ENCODE data around the gene VAC14.

VAC14 gene

DNA sequence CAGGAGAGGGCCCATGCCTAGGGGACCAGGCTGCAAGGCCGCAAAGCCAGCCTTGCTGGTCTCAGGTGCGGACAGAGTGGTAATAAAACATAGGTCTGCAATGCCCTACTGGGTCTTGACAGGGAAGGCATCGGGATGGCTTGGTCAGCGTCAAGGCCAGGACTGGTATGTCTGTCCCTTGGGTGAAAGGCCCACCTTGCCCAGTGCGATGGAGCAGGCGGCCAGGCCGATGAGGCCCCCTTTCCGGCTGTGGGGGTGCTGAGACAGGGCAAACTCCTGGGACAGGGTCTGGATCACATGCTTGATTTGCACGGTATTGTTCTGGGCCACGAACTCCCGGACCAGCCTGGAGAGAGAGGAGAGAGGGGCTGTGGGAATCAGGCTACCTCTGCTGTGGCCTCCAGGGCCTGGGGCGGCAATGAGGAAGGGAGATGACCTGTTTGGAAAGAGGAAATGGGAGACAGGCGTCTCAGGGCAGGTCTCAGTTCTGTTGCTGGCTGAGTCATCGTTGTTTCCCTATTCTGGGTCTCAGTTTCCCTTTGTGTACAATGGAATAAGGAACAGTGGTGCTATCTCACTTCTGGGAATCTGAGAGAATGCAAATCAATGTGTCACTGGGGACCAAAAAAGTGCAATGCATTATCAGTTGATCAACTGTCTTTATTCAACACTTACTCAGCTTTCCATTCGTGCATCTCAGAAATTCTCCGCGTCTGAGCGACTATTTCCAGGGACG, 14.8 kb downstream of the VAC14 start:
- no peak overlapping the region for H2AFZ ChIP-seq (ENCODE audit: low read length)
- no peaks in the 10 kb centered on the region for H3K79me2 ChIP-seq (ENCODE audit: insufficient read depth, low read length)
- H3K9me3 ChIP-seq (ENCODE audit: low read length): no peaks in the 10 kb centered on the region
- peaks cover 53% of the 10 kb centered on the region for H3K36me3 ChIP-seq (ENCODE audit: insufficient read depth, low read length)
- H3F3A ChIP-seq (ENCODE audit: insufficient read depth, low read length): no peaks in the 10 kb centered on the region
- no peaks in the 10 kb centered on the region for H3K9me2 ChIP-seq (ENCODE audit: low read depth, low read length)
- no peak overlapping the region for H3K9ac ChIP-seq (ENCODE audit: low read length)
- H3K4me2 ChIP-seq (ENCODE audit: low read length): no peak overlapping the region
- no peak overlapping the region for H3K4me3 ChIP-seq (ENCODE audit: low read depth, low read length, poor library complexity, severe bottlenecking)
- H3K4me1 ChIP-seq (ENCODE audit: insufficient read depth, low read length, severe bottlenecking): no peaks in the 10 kb centered on the region
- 0 out of 2 replicates have a peak, but pooled peaks cover 2% of the 10 kb centered on the region for H4K20me1 ChIP-seq (ENCODE audit: insufficient read depth, low read length)
- TF ChIP-seq, protein P1, sequence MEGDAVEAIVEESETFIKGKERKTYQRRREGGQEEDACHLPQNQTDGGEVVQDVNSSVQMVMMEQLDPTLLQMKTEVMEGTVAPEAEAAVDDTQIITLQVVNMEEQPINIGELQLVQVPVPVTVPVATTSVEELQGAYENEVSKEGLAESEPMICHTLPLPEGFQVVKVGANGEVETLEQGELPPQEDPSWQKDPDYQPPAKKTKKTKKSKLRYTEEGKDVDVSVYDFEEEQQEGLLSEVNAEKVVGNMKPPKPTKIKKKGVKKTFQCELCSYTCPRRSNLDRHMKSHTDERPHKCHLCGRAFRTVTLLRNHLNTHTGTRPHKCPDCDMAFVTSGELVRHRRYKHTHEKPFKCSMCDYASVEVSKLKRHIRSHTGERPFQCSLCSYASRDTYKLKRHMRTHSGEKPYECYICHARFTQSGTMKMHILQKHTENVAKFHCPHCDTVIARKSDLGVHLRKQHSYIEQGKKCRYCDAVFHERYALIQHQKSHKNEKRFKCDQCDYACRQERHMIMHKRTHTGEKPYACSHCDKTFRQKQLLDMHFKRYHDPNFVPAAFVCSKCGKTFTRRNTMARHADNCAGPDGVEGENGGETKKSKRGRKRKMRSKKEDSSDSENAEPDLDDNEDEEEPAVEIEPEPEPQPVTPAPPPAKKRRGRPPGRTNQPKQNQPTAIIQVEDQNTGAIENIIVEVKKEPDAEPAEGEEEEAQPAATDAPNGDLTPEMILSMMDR (IDR thresholded peaks at IDR 0.05; ENCODE audit: low read length): no peak
- no peak for TF ChIP-seq EZH2 (IDR thresholded peaks at IDR 0.05; ENCODE audit: borderline replicate concordance, low read length)
- H3K27ac ChIP-seq (ENCODE audit: low read depth, low read length, poor library complexity, severe bottlenecking): no peak overlapping the region
- no peaks in the 10 kb centered on the region for H3K27me3 ChIP-seq (ENCODE audit: insufficient read depth, low read length)

- Histone ChIP-seq H3K4me3 (ENCODE audit: low read depth, low read length, poor library complexity, severe bottlenecking) (no peak overlapping the region), H3K27ac (ENCODE audit: low read depth, low read length, poor library complexity, severe bottlenecking) (no peak overlapping the region), H3K9me2 (ENCODE audit: low read depth, low read length) (no peaks in the 10 kb centered on the region), H3K79me2 (ENCODE audit: insufficient read depth, low read length) (no peaks in the 10 kb centered on the region), H3K4me2 (ENCODE audit: low read length) (no peak overlapping the region), H4K20me1 (ENCODE audit: insufficient read depth, low read length) (0 out of 2 replicates have a peak, but pooled peaks cover 2% of the 10 kb centered on the region), H3K27me3 (ENCODE audit: insufficient read depth, low read length) (no peaks in the 10 kb centered on the region), H3F3A (ENCODE audit: insufficient read depth, low read length) (no peaks in the 10 kb centered on the region), H3K4me1 (ENCODE audit: insufficient read depth, low read length, severe bottlenecking) (no peaks in the 10 kb centered on the region), H3K36me3 (ENCODE audit: insufficient read depth, low read length) (peaks cover 66% of the 10 kb centered on the region), H3K9ac (ENCODE audit: low read length) (no peak overlapping the region), H3K9me3 (ENCODE audit: low read length) (no peaks in the 10 kb centered on the region), H2AFZ (ENCODE audit: low read length) (no peak overlapping the region)
- TF ChIP-seq, protein P1 (IDR thresholded peaks at IDR 0.05; ENCODE audit: low read length): no peak
- TF ChIP-seq EZH2 (IDR thresholded peaks at IDR 0.05; ENCODE audit: borderline replicate concordance, low read length): no peak
These were observed 16.0 kb downstream of the VAC14 start for GRCh38 chr16:70784692-70785555.

DNA sequence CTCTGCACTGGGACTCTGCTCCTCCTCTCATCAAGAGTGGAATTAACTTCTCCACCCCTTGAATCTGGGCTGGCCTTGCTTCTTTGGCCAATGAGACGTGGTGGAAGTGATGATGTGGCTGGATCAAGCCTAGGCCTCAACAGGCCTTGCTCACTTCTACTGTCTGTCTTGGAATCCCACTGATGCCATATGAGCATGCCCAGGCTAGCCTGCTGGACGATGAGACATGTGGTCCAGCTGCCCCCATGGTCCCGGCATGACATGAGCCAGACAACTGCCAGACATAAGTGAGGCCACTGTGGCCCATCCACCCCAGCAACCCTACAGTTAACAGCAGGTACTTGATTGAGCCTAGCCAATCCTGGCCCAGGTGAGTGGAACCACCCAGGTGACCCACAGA, 18.7 kb downstream of the VAC14 start:
- Histone ChIP-seq H2AFZ (ENCODE audit: low read length) (no peak overlapping the region), H3K4me2 (ENCODE audit: low read length) (no peak overlapping the region), H3K27me3 (ENCODE audit: insufficient read depth, low read length) (no peaks in the 10 kb centered on the region), H3K27ac (ENCODE audit: low read depth, low read length, poor library complexity, severe bottlenecking) (no peak overlapping the region), H4K20me1 (ENCODE audit: insufficient read depth, low read length) (no peaks in the 10 kb centered on the region), H3K79me2 (ENCODE audit: insufficient read depth, low read length) (no peaks in the 10 kb centered on the region), H3K9me3 (ENCODE audit: low read length) (no peaks in the 10 kb centered on the region), H3K4me1 (ENCODE audit: insufficient read depth, low read length, severe bottlenecking) (no peaks in the 10 kb centered on the region), H3F3A (ENCODE audit: insufficient read depth, low read length) (no peaks in the 10 kb centered on the region), H3K36me3 (ENCODE audit: insufficient read depth, low read length) (peaks cover 79% of the 10 kb centered on the region), H3K4me3 (ENCODE audit: low read depth, low read length, poor library complexity, severe bottlenecking) (no peak overlapping the region), H3K9ac (ENCODE audit: low read length) (no peak overlapping the region), H3K9me2 (ENCODE audit: low read depth, low read length) (no peaks in the 10 kb centered on the region)
- no peak for TF ChIP-seq EZH2 (IDR thresholded peaks at IDR 0.05; ENCODE audit: borderline replicate concordance, low read length)
- TF ChIP-seq, protein P1 (IDR thresholded peaks at IDR 0.05; ENCODE audit: low read length): no peak

Data from OCI-LY1 (cell line).